ENCODE results near the gene ICAM2.

DNA sequence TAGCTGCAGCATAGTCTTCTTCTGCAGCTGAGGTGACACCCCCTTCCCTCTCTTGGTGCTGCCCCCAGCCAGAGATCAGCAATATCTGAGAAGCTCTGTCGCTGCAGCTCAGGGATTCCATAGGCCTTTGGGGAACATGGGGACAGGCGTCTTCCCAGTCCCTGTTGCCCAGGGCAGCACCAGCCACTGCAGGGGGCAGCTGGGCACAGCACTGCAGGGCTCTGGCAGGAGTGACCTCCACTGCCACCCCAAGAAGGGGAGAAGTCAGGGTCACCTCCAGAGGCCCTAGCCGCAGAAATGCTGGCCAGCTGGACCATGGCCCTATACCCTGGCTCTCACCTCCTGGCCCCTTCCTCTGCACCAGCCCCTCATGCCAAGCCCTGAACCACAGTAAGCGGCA is 64.6 kb downstream of the ICAM2 start:
- TF ChIP-seq EZH2 (IDR thresholded peaks at IDR 0.05; ENCODE audit: insufficient read depth, poor library complexity, severe bottlenecking) (no peak), EZH2phosphoT487 (IDR thresholded peaks at IDR 0.05; ENCODE audit: insufficient read depth, low read depth) (no peak)
